Body of pancreas (tissue), 4 donors: ENCODE measurements around the gene TRIM22.

ENCODE experiments used
- CTCF ChIP-seq, 7 experiments: fragments of 450-650 bp in 4 of 7; fragments of 200-600 bp in 3 of 7; sonication (generic) in 3 of 7; IDR thresholded peaks; one replicate each; pipeline ENCODE4 v1.5.1; 2016 to 2019; ENCODE audit warnings: antibody characterized with exemption in 7 of 7
- POLR2A ChIP-seq, 3 donors: fragments of 450-650 bp; IDR thresholded peaks; one replicate each; pipeline ENCODE4 v1.6.1; 2016; ENCODE audit warnings: antibody characterized with exemption in 3 of 3, mild to moderate bottlenecking in 2 of 3

- TF ChIP-seq POLR2A (IDR thresholded peaks at IDR 0.05) (no peak), CTCF (IDR thresholded peaks at IDR 0.05) (no peak)
Observed at GRCh38 chr11:5703741-5704536, 14.3 kb downstream of the TRIM22 start.
